Adrenal gland (tissue), 5 donors: ENCODE measurements around the gene ZEB1.

Experiments
- POLR2A ChIP-seq, 2 donors: fragments of 450-650 bp; IDR thresholded peaks; one replicate each; pipeline ENCODE4 v1.6.1; 2017; ENCODE audit warnings: antibody characterized with exemption in 2 of 2, mild to moderate bottlenecking in 2 of 2, moderate library complexity in 1 of 2
- TF ChIP-seq, protein P1 (sequence below), 6 experiments: fragments of 450-650 bp in 4 of 6; fragments of 200-600 bp in 2 of 6; sonication (generic) in 1 of 6; IDR thresholded peaks; 1 replicate in 5 of 6; 2 replicates in 1 of 6; pipeline versions ENCODE4 v1.5.1 to v1.8.0; 2016 to 2021; ENCODE audit warnings: antibody characterized with exemption in 6 of 6, mild to moderate bottlenecking in 2 of 6, moderate library complexity in 1 of 6
- donor health status: DM: no; HTN: no; CAD: no.

DNA sequence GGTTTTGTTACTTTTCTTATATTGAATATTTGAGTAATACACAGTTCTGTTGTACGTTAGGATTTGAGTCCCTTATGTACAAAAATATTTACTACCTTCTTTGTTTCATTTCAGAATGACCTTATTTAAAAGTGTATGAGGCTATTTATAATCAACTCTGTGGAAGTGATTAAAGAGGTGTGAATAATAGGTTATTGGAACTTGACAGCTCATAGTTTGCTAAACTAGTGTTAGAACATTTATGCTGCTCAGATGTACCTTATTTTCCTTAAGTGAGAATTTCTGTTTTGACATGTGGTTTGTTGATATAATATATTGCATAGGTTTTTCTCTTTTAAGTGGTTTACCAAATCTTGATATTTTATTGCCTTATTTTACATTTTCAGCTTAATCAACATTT is 105.5 kb downstream of the ZEB1 start:
- TF ChIP-seq, protein P1, sequence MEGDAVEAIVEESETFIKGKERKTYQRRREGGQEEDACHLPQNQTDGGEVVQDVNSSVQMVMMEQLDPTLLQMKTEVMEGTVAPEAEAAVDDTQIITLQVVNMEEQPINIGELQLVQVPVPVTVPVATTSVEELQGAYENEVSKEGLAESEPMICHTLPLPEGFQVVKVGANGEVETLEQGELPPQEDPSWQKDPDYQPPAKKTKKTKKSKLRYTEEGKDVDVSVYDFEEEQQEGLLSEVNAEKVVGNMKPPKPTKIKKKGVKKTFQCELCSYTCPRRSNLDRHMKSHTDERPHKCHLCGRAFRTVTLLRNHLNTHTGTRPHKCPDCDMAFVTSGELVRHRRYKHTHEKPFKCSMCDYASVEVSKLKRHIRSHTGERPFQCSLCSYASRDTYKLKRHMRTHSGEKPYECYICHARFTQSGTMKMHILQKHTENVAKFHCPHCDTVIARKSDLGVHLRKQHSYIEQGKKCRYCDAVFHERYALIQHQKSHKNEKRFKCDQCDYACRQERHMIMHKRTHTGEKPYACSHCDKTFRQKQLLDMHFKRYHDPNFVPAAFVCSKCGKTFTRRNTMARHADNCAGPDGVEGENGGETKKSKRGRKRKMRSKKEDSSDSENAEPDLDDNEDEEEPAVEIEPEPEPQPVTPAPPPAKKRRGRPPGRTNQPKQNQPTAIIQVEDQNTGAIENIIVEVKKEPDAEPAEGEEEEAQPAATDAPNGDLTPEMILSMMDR (IDR thresholded peaks at IDR 0.05): no peak
- no peak for TF ChIP-seq POLR2A (IDR thresholded peaks at IDR 0.05)
